Inflammatory macrophage treated with lipopolysaccharide for 4 hours (primary cell): Measurements from ENCODE around the gene RPS4Y2.
A peak's percentile ranks its signal among the peaks of the same experiment; 100 is the strongest.

ENCODE experiments used
- DNase-seq: peaks from one replicate; pipeline ENCODE4 v3.0.0-alpha.2; 2020

The RPS4Y2 gene

GRCh38 chrY:20755808-20756207 is at the start of gene RPS4Y2:
Gene RPS4Y2 (plus strand): TSS chrY:20756108. CDS start chrY:20756164, 56 bp downstream.
- no peak for DNase-seq

GRCh38 chrY:20714391-20714790 is 41.5 kb upstream of the RPS4Y2 start:
- DNase-seq, result no peak

- no peak for DNase-seq
These were observed 29.6 kb upstream of the RPS4Y2 start for GRCh38 chrY:20726184-20726907.

GRCh38 chrY:20735200-20735599 is 20.7 kb upstream of the RPS4Y2 start:
- no peak for DNase-seq

GRCh38 chrY:20739806-20740205 is 16.1 kb upstream of the RPS4Y2 start:
- DNase-seq, result no peak

GRCh38 chrY:20740609-20741008 is 15.3 kb upstream of the RPS4Y2 start:
- DNase-seq, result peak; percentile 10

- no peak for DNase-seq
These were observed 10.8 kb upstream of the RPS4Y2 start for GRCh38 chrY:20745060-20745459.

- no peak for DNase-seq
These were observed 9.0 kb upstream of the RPS4Y2 start for GRCh38 chrY:20746919-20747318.

- no peak for DNase-seq
These were observed 8.0 kb downstream of the RPS4Y2 start for GRCh38 chrY:20763869-20764268.

- DNase-seq, result no peak
These were observed 9.2 kb downstream of the RPS4Y2 start for GRCh38 chrY:20765117-20765516.

GRCh38 chrY:20770755-20771154 is 14.8 kb downstream of the RPS4Y2 start:
- no peak for DNase-seq

GRCh38 chrY:20776104-20776503 is 20.2 kb downstream of the RPS4Y2 start:
- no peak for DNase-seq

GRCh38 chrY:20780104-20780654 is 24.3 kb downstream of the RPS4Y2 start:
- DNase-seq, result no peak

GRCh38 chrY:20780776-20781175 is 24.9 kb downstream of the RPS4Y2 start:
- no peak for DNase-seq

- DNase-seq, result no peak
These were observed 25.5 kb downstream of the RPS4Y2 start for GRCh38 chrY:20781408-20781807.

GRCh38 chrY:20784965-20785364 is 29.1 kb downstream of the RPS4Y2 start:
- DNase-seq, result no peak

GRCh38 chrY:20787076-20787475 is 31.2 kb downstream of the RPS4Y2 start:
- DNase-seq, result no peak

GRCh38 chrY:20798351-20799049 is 42.6 kb downstream of the RPS4Y2 start:
- peak; percentile 11 for DNase-seq

- no peak for DNase-seq
These were observed 46.8 kb downstream of the RPS4Y2 start for GRCh38 chrY:20802659-20803058.

- DNase-seq, result no peak
These were observed 50.3 kb downstream of the RPS4Y2 start for GRCh38 chrY:20806243-20806642.

- DNase-seq, result no peak
These were observed 57.6 kb downstream of the RPS4Y2 start for GRCh38 chrY:20813459-20813858.

GRCh38 chrY:20814794-20815193 is 58.9 kb downstream of the RPS4Y2 start:
- no peak for DNase-seq

- DNase-seq, result no peak
These were observed 61.2 kb downstream of the RPS4Y2 start for GRCh38 chrY:20817067-20817466.
